Measurements from ENCODE around the gene ATP6V0A1. TPM values are rescaled to one million over a fixed set of nuclear protein-coding genes. Genes with fewer than 3 reads are reported as not detected.
"Not testable (repeated sequence)": the region's sequence is repeated elsewhere in the genome, so short reads cannot be mapped to it uniquely, and the experiment has no call there.

The ATP6V0A1 gene
- total and polyA plus RNA-seq, 2 donors (not counting 3 experiments of a cell fraction or from before 2014, with no cell fraction given): 37.3 to 49.2 TPM

- dilution Hi-C loops (cut with MboI; ENCODE audit: extremely low pct_ligation_motif_present, low sequenced_read_pairs); H3K9ac ChIP-seq (replicated peaks; ENCODE audit: extremely low read depth, insufficient read depth, low read length); H3K4me2 ChIP-seq (ENCODE audit: insufficient read depth, low read length); H4K20me1 ChIP-seq (replicated peaks; ENCODE audit: control insufficient read depth, extremely low read depth, insufficient read depth, low read length); H3K27me3 ChIP-seq (ENCODE audit: control insufficient read depth in 2 of 2, insufficient read depth in 2 of 2, low read length in 2 of 2); DNase-seq (ENCODE audit: low read depth, low spot score); H3K27ac ChIP-seq (ENCODE audit: insufficient read depth, low read depth, low read length); H2AFZ ChIP-seq (ENCODE audit: low read depth, low read length); H3K4me3 ChIP-seq (replicated peaks in 1 of 3; ENCODE audit: insufficient read depth in 1 of 3, low read depth in 1 of 3, low read length in 3 of 3); BruUV-seq (replicated peaks); FAIRE-seq; H3K36me3 ChIP-seq (ENCODE audit: control insufficient read depth in 2 of 2, extremely low read depth in 1 of 2, insufficient read depth in 2 of 2, low read length in 2 of 2); H3K9me3 ChIP-seq (replicated peaks; ENCODE audit: control insufficient read depth, insufficient read depth, low read length); POLR2A ChIA-PET; H3K9me1 ChIP-seq (replicated peaks; ENCODE audit: control insufficient read depth, extremely low read depth, insufficient read depth, low read length): not testable (repeated sequence)
- intact Hi-C loops (cut with micrococcal nuclease): loop anchor here (2.0 kb wide), 1 partner anchor 19 kb away; the partner anchor contains the start of gene NAGLU
- H3K79me2 ChIP-seq (ENCODE audit: control insufficient read depth, insufficient read depth, low read length): peaks cover 17% of the 10 kb centered on the region
- CTCF ChIA-PET: interaction anchor here (1.2 kb wide), 1 partner anchor 236 kb away, joined by 3 read pairs; no protein-coding TSS in a partner anchor
- H3K4me1 ChIP-seq (ENCODE audit: control insufficient read depth, extremely low read depth, insufficient read depth, low read length): peaks cover 14% of the 10 kb centered on the region
- TF ChIP-seq CTCF (IDR thresholded peaks at IDR 0.05; ENCODE audit: extremely low read depth in 1 of 2, insufficient read depth in 1 of 2, low read depth in 1 of 2, low read length in 2 of 2): peak; percentile 11 to 13
Measured at GRCh38 chr17:42555961-42556617, 97.4 kb downstream of the ATP6V0A1 start.

- Histone ChIP-seq H3K4me3 (replicated peaks in 1 of 3; ENCODE audit: insufficient read depth in 1 of 3, low read depth in 1 of 3, low read length in 3 of 3) (no peak overlapping the region), H3K4me1 (ENCODE audit: control insufficient read depth, extremely low read depth, insufficient read depth, low read length) (peaks cover 28% of the 10 kb centered on the region), H3K4me2 (ENCODE audit: insufficient read depth, low read length) (no peak overlapping the region), H3K9ac (replicated peaks; ENCODE audit: extremely low read depth, insufficient read depth, low read length) (no peak overlapping the region), H3K9me1 (replicated peaks; ENCODE audit: control insufficient read depth, extremely low read depth, insufficient read depth, low read length) (no peaks in the 10 kb centered on the region), H4K20me1 (replicated peaks; ENCODE audit: control insufficient read depth, extremely low read depth, insufficient read depth, low read length) (no peaks in the 10 kb centered on the region), H2AFZ (ENCODE audit: low read depth, low read length) (no peak overlapping the region), H3K27me3 (ENCODE audit: control insufficient read depth in 2 of 2, insufficient read depth in 2 of 2, low read length in 2 of 2) (no peaks in the 10 kb centered on the region), H3K9me3 (replicated peaks; ENCODE audit: control insufficient read depth, insufficient read depth, low read length) (no peaks in the 10 kb centered on the region), H3K36me3 (ENCODE audit: control insufficient read depth in 2 of 2, extremely low read depth in 1 of 2, insufficient read depth in 2 of 2, low read length in 2 of 2) (no peaks in the 10 kb centered on the region), H3K27ac (ENCODE audit: insufficient read depth, low read depth, low read length) (no peak overlapping the region), H3K79me2 (ENCODE audit: control insufficient read depth, insufficient read depth, low read length) (peaks cover 27% of the 10 kb centered on the region)
- ChIA-PET CTCF (interaction anchor here (1.0 kb wide), 1 partner anchor 10 kb away, joined by 3 read pairs; no protein-coding TSS in a partner anchor), POLR2A (interaction anchor here (0.6 to 0.7 kb wide), 2 partner anchors 803 to 1899 kb away, joined by 3 to 5 read pairs; no protein-coding TSS in a partner anchor)
- intact Hi-C loops (cut with micrococcal nuclease) (no loop called here), dilution Hi-C loops (cut with MboI; ENCODE audit: extremely low pct_ligation_motif_present, low sequenced_read_pairs) (no loop called here)
- TF ChIP-seq FOS (IDR thresholded peaks at IDR 0.05; ENCODE audit: borderline replicate concordance, insufficient read depth, low read length): no peak
- FAIRE-seq: no peak
- no TSS peak for BruUV-seq (replicated peaks)
- no peak for DNase-seq (ENCODE audit: low read depth, low spot score)
Measured at GRCh38 chr17:42559075-42559474, 100.4 kb downstream of the ATP6V0A1 start.

Data from endothelial cell of umbilical vein (primary cell).